ENCODE measurements around the gene TPRG1L. TPM values are rescaled to one million over a fixed set of nuclear protein-coding genes. Genes with fewer than 3 reads are reported as not detected.

TPRG1L gene
- total and polyA plus RNA-seq, 2 experiments from 2014 or later: 6.2 to 20.3 TPM

DNA sequence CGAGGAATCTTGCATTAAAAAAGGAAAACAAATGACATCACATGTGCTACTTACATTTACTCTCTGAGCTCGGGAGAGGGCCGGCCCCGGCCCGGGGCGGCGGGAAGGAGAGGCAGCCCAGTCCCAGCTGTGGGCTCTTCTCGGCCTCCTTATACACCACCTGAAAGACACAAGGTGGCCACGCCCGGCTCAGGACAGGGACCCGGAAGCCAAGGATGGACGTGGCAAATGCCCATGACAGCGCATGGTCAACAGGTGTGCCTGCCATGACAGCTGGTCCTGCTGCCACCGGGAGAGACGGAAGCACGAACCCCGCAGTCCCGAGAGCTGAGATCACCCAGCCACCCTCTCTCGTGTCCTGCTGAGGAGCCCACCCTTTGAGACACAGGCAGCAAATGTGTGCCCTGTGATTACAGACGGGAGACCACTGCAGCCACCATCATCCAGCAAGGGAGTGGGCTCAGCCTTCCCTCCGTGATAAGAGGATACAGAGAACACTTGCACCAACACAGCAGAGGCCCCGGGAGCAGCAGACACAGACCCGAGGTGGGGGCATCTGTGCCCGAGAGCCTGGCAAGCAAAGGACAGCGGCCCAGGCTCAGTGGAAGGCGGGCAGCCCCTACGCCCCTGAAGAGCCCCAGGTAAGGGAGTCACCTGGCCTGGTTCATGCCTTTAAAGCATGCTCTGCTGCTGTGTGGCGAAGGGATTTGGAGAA lies 8.7 kb downstream of the TPRG1L start:
- no peak overlapping the region for H3K27ac Mint-ChIP-seq
- no peak for DNase-seq (ENCODE audit: low spot score)
- H3K27me3 ChIP-seq (ENCODE audit: insufficient read depth): no peaks in the 10 kb centered on the region
- H3K36me3 ChIP-seq (ENCODE audit: insufficient read depth): peaks cover 9% of the 10 kb centered on the region; the same call in 1 of the 2 replicates
- no peak for ATAC-seq
- no peak overlapping the region for H3K4me3 Mint-ChIP-seq
- no peaks in the 10 kb centered on the region for H3K79me2 ChIP-seq (replicated peaks; ENCODE audit: insufficient read depth)
- no peaks in the 10 kb centered on the region for H3K9me2 ChIP-seq (ENCODE audit: insufficient read depth)
- peaks cover 3% of the 10 kb centered on the region; the same call in 1 of the 2 replicates for H4K20me1 ChIP-seq (replicated peaks; ENCODE audit: insufficient read depth)
- no peak overlapping the region for H3K4me3 ChIP-seq
- H3K36me3 Mint-ChIP-seq (ENCODE audit: low read depth): peaks cover 47% of the 10 kb centered on the region
- H3K4me2 ChIP-seq: no peak overlapping the region
- no peaks in the 10 kb centered on the region for H3K4me1 ChIP-seq (ENCODE audit: insufficient read depth)
- TF ChIP-seq, protein P1, sequence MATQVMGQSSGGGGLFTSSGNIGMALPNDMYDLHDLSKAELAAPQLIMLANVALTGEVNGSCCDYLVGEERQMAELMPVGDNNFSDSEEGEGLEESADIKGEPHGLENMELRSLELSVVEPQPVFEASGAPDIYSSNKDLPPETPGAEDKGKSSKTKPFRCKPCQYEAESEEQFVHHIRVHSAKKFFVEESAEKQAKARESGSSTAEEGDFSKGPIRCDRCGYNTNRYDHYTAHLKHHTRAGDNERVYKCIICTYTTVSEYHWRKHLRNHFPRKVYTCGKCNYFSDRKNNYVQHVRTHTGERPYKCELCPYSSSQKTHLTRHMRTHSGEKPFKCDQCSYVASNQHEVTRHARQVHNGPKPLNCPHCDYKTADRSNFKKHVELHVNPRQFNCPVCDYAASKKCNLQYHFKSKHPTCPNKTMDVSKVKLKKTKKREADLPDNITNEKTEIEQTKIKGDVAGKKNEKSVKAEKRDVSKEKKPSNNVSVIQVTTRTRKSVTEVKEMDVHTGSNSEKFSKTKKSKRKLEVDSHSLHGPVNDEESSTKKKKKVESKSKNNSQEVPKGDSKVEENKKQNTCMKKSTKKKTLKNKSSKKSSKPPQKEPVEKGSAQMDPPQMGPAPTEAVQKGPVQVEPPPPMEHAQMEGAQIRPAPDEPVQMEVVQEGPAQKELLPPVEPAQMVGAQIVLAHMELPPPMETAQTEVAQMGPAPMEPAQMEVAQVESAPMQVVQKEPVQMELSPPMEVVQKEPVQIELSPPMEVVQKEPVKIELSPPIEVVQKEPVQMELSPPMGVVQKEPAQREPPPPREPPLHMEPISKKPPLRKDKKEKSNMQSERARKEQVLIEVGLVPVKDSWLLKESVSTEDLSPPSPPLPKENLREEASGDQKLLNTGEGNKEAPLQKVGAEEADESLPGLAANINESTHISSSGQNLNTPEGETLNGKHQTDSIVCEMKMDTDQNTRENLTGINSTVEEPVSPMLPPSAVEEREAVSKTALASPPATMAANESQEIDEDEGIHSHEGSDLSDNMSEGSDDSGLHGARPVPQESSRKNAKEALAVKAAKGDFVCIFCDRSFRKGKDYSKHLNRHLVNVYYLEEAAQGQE (IDR thresholded peaks at IDR 0.05; ENCODE audit: unreplicated experiment): no peak
- TF ChIP-seq ZNF114 (CRISPR knock-in tag; IDR thresholded peaks at IDR 0.05) (no peak), NANOG (IDR thresholded peaks at IDR 0.05; ENCODE audit: borderline replicate concordance) (no peak), ZNF331 (CRISPR knock-in tag; IDR thresholded peaks at IDR 0.05; ENCODE audit: low read depth) (no peak), STAT1 (IDR thresholded peaks at IDR 0.05; ENCODE audit: unreplicated experiment) (no peak), JUNB (IDR thresholded peaks at IDR 0.05; ENCODE audit: unreplicated experiment) (no peak)
- TF ChIP-seq, protein P2, sequence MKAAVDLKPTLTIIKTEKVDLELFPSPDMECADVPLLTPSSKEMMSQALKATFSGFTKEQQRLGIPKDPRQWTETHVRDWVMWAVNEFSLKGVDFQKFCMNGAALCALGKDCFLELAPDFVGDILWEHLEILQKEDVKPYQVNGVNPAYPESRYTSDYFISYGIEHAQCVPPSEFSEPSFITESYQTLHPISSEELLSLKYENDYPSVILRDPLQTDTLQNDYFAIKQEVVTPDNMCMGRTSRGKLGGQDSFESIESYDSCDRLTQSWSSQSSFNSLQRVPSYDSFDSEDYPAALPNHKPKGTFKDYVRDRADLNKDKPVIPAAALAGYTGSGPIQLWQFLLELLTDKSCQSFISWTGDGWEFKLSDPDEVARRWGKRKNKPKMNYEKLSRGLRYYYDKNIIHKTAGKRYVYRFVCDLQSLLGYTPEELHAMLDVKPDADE (IDR thresholded peaks at IDR 0.05): no peak
- H3F3A ChIP-seq (replicated peaks; ENCODE audit: low read depth): no peaks in the 10 kb centered on the region; the same call in 1 of the 2 replicates
- peaks cover 3% of the 10 kb centered on the region for H3K4me1 Mint-ChIP-seq
- H3K9me3 Mint-ChIP-seq: no peaks in the 10 kb centered on the region
- no peak overlapping the region for H2AFZ ChIP-seq
- peaks cover 7% of the 10 kb centered on the region for H3K27me3 Mint-ChIP-seq (ENCODE audit: insufficient read depth, low read depth, poor library complexity)
- no peak overlapping the region for H3K27ac ChIP-seq (ENCODE audit: low read depth)

DNA sequence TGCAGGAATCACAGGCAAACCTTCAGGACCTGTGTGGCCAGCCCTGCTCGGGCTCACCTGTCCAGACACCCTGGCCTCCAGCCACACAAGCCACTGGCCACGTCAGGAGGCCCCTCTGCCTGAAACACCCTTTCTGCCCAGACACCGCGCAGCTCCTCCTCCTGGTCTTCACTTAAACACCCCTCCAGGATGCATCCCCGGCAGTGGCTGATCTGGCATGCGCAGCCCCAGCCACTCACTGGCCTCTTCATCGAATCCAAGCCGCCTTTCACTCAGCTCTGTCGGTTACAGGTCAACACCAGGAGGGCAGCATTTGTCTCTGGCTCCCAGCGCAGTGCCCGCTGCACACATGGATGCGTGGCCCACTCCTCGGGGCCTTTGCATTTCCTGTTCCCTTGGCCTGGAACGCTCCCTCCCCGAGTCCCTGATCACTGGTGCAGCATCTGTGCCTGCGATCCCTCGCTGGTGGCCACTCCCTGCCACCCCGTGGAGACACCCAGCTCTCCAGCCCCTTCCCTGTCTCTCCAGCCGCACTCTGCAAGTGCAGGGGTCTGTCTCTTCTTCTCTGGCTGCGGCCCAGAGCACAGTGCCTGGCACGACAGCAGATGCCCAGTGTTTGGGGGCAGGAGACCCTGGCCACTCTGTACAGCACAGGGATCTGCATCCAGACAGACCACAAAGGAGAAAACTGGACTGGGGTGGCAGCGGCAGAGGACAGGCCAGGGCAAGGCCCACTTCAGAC lies 9.4 kb downstream of the TPRG1L start:
- no peak overlapping the region for H3K27ac ChIP-seq (ENCODE audit: low read depth)
- H3K36me3 Mint-ChIP-seq (ENCODE audit: low read depth): peaks cover 44% of the 10 kb centered on the region
- TF ChIP-seq, protein P3, sequence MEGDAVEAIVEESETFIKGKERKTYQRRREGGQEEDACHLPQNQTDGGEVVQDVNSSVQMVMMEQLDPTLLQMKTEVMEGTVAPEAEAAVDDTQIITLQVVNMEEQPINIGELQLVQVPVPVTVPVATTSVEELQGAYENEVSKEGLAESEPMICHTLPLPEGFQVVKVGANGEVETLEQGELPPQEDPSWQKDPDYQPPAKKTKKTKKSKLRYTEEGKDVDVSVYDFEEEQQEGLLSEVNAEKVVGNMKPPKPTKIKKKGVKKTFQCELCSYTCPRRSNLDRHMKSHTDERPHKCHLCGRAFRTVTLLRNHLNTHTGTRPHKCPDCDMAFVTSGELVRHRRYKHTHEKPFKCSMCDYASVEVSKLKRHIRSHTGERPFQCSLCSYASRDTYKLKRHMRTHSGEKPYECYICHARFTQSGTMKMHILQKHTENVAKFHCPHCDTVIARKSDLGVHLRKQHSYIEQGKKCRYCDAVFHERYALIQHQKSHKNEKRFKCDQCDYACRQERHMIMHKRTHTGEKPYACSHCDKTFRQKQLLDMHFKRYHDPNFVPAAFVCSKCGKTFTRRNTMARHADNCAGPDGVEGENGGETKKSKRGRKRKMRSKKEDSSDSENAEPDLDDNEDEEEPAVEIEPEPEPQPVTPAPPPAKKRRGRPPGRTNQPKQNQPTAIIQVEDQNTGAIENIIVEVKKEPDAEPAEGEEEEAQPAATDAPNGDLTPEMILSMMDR (conservative IDR thresholded peaks at IDR 0.05; ENCODE audit: low read depth in 2 of 2): no peak
- no peak for TF ChIP-seq NANOG (IDR thresholded peaks at IDR 0.05; ENCODE audit: borderline replicate concordance)
- DNase-seq (ENCODE audit: low spot score): no peak
- H3F3A ChIP-seq (replicated peaks; ENCODE audit: low read depth): no peaks in the 10 kb centered on the region; the same call in 1 of the 2 replicates
- no peak overlapping the region for H3K4me2 ChIP-seq
- H3K79me2 ChIP-seq (replicated peaks; ENCODE audit: insufficient read depth): no peaks in the 10 kb centered on the region
- H3K4me3 Mint-ChIP-seq: no peak overlapping the region
- peaks cover 13% of the 10 kb centered on the region; the same call in 1 of the 2 replicates for H3K36me3 ChIP-seq (ENCODE audit: insufficient read depth)
- no peaks in the 10 kb centered on the region for H3K9me2 ChIP-seq (ENCODE audit: insufficient read depth)
- no peak for ATAC-seq
- H3K4me3 ChIP-seq: no peak overlapping the region
- peaks cover 3% of the 10 kb centered on the region for H3K4me1 Mint-ChIP-seq
- H4K20me1 ChIP-seq (replicated peaks; ENCODE audit: insufficient read depth): peaks cover 3% of the 10 kb centered on the region; the same call in 1 of the 2 replicates
- peaks cover 7% of the 10 kb centered on the region for H3K27me3 Mint-ChIP-seq (ENCODE audit: insufficient read depth, low read depth, poor library complexity)
- no peaks in the 10 kb centered on the region for H3K4me1 ChIP-seq (ENCODE audit: insufficient read depth)
- no peak overlapping the region for H2AFZ ChIP-seq
- H3K27me3 ChIP-seq (ENCODE audit: insufficient read depth): no peaks in the 10 kb centered on the region
- no peak overlapping the region for H3K27ac Mint-ChIP-seq
- no peaks in the 10 kb centered on the region for H3K9me3 Mint-ChIP-seq
